Tongue (tissue), 2 donors: ENCODE measurements around the gene RNF144B. TPM values are rescaled to one million over a fixed set of nuclear protein-coding genes. Genes with fewer than 3 reads are reported as not detected.
A peak's percentile ranks its signal among the peaks of the same experiment; 100 is the strongest.
"Not testable (repeated sequence)": the region's sequence is repeated elsewhere in the genome, so short reads cannot be mapped to it uniquely, and the experiment has no call there.

Experiments used
- DNase-seq: peaks from one replicate; pipeline ENCODE4 v3.0.0-alpha.2; 2015
- total RNA-seq: library from RNA; depleted of rRNA; stranded (reverse); fragments of >200 nt; gene quantifications from one replicate; pipeline ENCODE4 v1.2.3, GENCODE V29; 2014

Gene RNF144B
- 41.2 TPM for total RNA-seq

DNA sequence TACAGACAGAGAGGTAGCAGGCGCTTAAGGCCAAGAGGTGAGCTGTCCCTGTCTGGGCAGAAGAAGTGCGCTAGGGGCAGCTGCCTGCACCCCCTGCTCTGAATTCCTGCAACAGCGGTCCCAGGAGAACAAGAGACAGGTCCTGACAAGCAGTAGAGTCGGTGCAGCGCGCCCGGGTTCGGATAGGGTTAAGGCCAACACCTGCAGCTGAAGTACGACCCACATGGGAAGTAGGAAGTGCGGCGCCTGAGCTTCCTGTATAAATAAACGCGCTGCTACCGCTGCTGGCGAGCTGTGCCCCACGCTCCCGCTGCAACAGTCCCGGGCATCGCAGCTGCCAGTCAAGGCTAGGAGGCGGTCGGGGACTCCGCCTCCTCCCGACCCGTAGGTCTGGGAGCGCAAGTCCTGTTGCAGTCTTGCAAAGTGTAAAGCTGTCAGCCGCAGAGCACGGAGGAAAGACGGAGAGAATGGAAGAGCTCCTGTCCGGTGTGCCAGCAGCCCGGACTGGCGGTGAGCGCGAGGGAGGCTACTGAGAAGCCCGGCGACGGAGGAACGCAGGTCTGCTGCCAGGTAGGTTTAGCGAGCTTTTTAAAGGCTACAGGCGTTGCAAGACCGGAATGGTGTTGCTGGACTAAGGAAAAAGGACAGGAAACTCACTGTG, at the start of gene RNF144B:
Gene RNF144B (plus strand): TSS at position 290 of the 661 bp plus-strand sequence. CDS start 12,185 bp downstream, outside the sequence.
- DNase-seq: peak; percentile 85

- DNase-seq: no peak
Observed at GRCh38 chr6:18339599-18339998, 47.6 kb upstream of the RNF144B start.

- DNase-seq: peak; percentile 50
Observed at GRCh38 chr6:18340781-18341551, 46.2 kb upstream of the RNF144B start.

DNA sequence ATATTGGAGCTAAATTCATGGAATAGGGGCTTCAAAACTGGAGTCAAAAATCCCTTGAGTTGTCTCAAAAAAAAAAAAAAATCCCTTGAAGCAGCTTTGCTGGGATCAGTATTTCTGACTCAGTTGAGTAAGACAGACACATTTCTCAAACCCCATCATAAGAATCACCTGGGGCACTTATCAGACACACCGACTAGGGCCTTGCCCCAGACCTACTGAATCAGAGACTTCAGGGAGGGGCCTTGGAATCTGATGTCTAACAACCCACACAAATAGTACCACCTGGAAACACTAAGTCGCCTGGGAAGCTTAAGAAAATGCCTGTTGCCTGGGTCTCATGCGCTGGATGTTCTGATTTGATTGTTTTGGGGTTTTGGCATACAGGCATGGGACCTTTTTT, 44.9 kb upstream of the RNF144B start:
- no peak for DNase-seq

DNA sequence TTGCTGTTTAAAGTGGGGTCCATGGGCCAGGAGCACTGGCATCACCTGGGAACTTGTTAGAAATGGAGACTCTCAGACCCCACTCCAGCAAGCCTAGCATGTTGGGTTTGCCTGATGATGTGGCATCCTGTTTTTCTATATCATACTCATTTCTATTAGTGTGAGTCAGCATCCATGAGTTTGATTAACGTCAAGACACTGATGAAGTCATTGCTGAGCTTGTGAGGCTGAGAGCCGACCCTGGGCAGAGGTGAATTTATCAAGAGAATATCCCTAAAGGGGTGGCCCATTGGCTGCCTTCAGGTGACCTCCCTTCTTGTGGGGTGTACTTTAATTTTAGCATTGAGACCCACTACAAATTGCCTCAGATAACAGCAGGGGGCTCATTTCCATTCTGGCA, 43.4 kb upstream of the RNF144B start:
- no peak for DNase-seq

DNA sequence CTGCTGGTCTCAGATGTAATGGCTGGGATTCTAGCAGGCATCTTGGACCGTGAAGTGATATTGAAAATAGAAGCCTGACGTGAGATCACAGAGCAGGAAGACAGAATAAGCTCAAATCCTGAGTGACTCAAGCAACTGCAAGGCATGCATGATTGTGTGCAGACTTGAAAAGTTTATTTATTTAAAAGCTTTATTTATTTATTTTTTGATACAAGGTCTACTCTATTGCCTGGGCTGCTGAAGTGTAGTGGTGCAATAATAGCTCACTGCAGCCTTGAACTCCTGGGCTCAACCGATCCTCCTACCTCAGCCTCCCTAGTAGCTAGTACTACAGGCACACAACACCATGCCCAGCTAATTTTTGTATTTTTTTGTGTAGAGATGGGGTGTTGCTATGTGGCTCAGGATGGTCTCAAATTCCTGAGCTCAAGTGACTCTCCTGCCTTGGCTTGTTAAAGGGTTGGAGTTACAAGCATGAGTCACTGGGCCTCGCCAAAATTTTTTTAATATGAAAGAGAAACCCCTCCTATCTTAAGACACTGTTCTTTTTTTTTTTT, 40.1 kb upstream of the RNF144B start:
- peak; percentile 56 for DNase-seq

DNA sequence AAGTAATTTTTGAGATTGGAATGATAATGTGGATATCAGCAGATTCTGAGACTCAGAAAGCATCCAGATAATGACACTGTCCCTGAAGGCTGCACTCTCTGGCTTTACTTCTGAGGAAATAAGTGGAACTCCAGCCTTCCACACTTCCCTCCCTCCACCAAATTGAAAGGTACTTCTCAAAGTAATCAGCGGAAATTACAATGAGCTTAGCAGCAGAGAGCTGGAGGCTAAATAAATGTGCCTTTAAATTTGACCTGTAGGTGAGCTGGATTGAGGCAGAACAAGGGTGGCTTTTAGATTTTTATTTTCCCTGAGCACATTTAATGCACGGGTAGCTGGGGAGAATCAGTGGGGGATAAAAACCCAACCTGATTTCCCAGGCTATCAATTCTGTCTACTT, 39.3 kb upstream of the RNF144B start:
- DNase-seq: no peak

DNA sequence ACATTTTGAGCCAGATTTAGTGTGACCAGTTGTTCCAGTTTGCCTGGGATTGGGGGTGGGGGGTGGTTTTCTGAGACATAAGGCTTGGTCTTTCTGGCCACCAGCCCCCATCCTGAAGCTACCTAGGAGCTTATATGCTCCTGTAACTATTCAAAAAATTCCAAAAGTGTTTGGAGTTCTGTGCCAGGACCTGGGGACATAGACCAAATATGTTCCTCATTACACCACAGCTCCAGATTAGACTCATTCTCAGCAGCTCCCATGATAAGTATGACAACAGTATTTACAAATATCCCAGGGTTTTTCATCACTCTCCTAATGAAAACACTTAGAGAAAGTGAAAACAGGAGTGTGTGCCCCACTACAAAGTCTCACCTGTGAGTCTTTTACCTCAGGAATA, 37.8 kb upstream of the RNF144B start:
- no peak for DNase-seq

- DNase-seq: no peak
Observed at GRCh38 chr6:18350271-18350670, 36.9 kb upstream of the RNF144B start.

GRCh38 chr6:18350712-18351111, 36.4 kb upstream of the RNF144B start:
- no peak for DNase-seq

- DNase-seq: no peak
Observed at GRCh38 chr6:18352001-18352400, 35.1 kb upstream of the RNF144B start.

- peak; percentile 57 for DNase-seq
Observed at GRCh38 chr6:18352842-18353241, 34.3 kb upstream of the RNF144B start.

DNA sequence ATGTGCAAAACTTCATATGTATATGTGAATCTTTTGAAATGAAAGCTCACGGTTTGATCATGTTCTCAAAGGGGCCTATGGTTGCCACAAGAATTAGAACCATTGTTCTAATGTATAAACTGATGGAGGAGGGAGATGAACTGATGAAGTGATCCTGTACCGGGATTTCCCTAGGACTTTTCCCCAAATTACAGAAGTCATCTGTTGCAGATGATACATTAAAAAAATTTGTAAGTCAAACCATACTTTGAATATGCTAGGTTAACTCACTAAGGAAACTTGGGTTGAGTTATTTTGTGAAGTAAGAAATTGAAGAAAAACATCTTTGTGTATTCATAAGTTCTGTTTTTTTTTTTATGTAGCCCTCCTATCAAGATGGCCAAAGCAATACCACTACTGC, 33.9 kb upstream of the RNF144B start:
- no peak for DNase-seq

GRCh38 chr6:18357546-18357945, 29.6 kb upstream of the RNF144B start:
- not testable (repeated sequence) for DNase-seq

DNA sequence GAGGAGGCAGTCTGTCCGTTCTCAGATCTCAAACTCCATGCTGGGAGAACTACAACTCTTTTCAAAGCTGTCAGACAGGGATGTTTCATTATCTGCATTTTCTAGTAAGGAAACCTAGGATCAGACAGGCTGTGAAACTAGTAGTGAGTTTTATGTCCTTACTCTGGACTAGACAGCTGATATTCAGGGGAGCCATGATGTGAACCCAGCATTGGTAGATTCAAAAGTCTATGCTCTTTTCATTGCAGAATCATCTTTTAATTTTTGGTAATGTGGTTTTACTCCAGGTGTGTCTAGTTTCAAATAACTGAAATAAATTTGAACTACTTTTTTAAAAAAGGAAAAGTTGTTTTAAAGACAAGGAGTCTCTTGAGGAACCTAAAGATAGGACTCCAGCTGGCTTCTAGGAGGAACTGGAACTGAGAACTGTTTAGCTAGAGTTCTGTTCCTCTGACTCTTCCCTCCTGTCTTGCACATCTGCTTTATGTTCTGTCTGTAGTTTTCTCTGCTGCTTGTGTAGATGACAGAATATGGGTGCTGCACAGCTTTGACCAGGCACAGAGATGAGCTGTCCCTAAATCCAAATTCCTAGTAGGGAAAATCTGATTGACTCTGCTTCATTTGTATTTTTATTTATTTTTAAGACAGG, 27.8 kb upstream of the RNF144B start:
- DNase-seq: no peak

GRCh38 chr6:18360188-18360587, 27.0 kb upstream of the RNF144B start:
- DNase-seq: no peak

DNA sequence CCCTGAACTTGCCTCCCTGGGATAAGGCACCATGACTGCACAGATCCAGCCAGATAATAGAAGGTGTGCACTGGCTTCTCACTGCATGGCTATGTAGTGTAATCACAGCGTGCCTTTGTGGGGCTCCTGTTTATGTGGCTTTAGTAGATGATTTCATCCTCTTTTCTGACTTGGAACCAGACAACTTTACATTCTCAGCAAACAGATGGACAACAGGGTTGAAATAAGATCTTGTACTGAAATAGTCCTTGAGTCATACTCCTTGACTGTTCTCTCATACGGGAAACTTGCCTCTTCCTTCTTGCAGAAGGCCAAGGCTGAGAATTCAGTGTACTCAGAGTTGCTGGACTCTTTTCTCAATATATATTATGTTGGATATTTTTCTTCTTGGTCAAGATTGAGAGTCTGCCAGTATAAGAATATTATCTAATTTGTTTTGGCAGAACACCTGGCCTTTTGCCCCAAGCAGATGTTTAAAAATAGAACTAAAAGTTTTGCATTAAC, 25.0 kb upstream of the RNF144B start:
- peak; percentile 70 for DNase-seq

DNA sequence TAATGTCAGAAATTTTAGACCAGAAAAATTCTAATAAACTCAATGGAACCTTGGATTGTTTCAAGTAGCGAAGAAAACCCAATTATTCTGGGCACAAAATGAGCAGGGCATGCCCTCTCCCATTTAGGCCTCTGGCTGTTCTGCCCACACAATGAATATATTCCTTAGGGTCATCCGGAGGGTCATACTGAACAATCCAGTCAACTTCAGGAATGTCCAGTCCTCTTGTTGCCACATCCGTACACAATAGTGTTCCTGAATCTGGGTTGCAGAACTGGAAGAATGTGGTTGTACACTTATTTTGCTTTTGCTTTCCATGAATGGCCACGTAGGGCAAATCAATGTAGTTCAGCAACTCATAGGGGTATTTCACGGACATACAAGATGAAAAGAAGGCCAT, 23.4 kb upstream of the RNF144B start:
- no peak for DNase-seq

DNA sequence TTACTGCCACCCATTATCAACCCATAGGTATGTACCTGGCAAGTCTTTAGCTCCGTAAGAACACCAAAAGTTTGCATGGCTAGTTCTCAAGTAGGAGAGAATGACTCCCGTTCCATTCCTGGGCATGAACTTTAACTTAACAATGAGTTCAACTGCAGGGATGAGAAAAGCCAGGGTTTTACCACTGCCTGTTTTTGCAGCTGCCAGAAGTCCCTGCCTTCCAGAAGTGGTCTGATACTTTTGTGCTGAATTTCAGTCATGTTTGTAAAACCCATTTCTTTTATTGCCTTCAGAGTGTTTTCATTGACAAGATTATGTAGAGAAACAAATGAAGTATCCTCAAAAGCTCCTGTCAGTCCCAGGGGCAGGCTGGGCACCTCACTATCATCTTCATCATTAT, 22.6 kb upstream of the RNF144B start:
- not testable (repeated sequence) for DNase-seq

DNA sequence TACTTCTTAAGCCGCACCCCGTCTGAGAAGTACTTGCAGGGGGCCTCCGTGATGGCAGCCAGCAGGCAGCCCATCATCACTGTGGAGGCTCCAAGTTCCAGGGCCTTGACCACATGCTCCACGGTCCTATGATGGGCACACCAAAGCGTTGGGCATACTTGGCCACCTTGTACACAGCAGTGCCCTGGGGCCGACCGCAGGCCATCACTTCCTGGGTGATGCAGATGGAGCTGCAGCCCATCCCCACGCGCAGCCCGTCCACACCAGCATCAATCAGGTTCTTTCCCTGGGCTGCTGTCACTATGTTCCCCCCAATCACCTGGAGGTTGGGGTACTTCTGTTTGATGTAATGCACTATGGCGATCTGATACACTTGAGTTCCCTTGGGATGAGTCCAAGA, 19.8 kb upstream of the RNF144B start:
- no peak for DNase-seq

DNA sequence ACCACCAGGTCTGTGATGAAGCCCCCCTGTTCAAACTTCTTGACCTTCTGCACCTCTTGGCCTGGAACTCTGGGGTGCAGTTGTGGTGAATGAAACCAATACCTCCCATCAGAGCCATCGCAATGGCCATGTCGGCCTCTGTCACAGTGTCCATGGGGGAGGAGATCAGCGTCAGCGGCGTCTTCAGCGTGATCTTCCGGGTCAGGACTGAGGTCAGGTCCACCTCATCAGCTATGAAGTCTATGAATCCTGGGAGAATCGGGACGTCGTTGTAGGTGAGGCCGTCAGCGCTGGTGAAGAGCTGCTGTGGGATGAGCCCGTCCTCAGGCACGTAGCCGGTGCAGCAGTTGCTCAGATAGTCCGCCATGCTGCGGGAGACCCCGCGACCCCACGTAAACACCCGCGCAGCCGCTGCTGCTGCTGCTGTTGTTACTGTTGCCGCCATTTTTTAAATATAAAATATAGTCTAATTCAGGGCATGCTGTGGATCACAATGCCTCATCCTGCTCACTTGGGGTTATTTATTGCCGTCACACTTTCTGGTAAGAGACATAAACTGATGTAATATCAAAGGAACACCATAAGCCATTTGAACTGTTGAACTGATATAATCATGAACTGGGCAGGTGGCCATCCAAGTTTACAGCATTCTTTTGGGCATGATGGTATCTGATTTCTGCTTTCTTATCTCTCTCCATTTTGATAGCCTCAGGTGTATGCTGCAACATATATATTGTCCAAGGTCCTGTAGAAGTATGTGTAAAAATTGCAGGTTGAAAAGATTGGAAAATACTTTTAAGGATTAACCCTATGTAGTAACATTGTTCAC, 18.7 kb upstream of the RNF144B start:
- no peak for DNase-seq

DNA sequence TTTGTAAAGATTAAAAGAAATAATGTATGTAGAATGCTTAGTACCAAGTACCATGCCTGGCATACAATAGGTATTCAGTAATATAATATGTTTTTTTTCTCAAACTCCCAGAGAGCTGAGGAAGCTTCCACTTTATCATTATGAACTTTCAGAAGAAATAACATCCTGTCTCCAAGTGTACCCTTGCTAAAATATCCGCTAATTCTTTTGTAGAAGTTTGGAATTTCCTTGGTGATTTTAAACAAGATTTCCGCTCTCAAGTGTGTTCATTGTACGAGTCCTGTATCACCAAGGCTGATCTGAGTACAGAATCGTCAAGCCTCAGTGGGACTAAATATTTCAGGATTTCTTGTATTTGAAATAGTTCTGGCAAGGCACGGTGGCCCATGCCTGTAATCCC, 16.1 kb upstream of the RNF144B start:
- no peak for DNase-seq
